H9 (cell line): ENCODE results near the gene SLC2A3. TPM values are rescaled to one million over a fixed set of nuclear protein-coding genes. Genes with fewer than 3 reads are reported as not detected.

ENCODE experiments used
- DNase-seq: peaks from one replicate; pipeline ENCODE4 v3.0.0-alpha.2; 2017
- H2AFZ ChIP-seq: one replicate; pipeline ENCODE4 v1.6.1; 2013; ENCODE audit warnings: mild to moderate bottlenecking, low read length, control low read depth, moderate library complexity
- H2AK5ac ChIP-seq: 2 replicates; pipeline ENCODE4 v1.6.1; 2013; ENCODE audit warnings: low read length, control low read depth, mixed read lengths; ENCODE audit not compliant: insufficient read length
- H2BK120ac ChIP-seq: one replicate; pipeline ENCODE4 v1.6.1; 2013; ENCODE audit warnings: low read depth, mild to moderate bottlenecking, low read length, control low read depth, inconsistent platforms; ENCODE audit not compliant: poor library complexity, severe bottlenecking
- H2BK12ac ChIP-seq: 2 replicates; pipeline ENCODE4 v1.6.1; 2013; ENCODE audit warnings: low read length, control low read depth, mixed read lengths, low read depth; ENCODE audit not compliant: insufficient read length
- H2BK15ac ChIP-seq: 2 replicates; pipeline ENCODE4 v1.6.1; 2013; ENCODE audit warnings: low read depth, low read length, control low read depth
- H2BK20ac ChIP-seq: one replicate; pipeline ENCODE4 v1.6.1; 2013; ENCODE audit warnings: low read depth, mild to moderate bottlenecking, low read length, control low read depth, inconsistent platforms; ENCODE audit not compliant: poor library complexity, severe bottlenecking
- H2BK5ac ChIP-seq: 2 replicates; pipeline ENCODE4 v1.6.1; 2013; ENCODE audit warnings: low read length, control low read depth, mixed read lengths; ENCODE audit not compliant: insufficient read length
- H3K14ac ChIP-seq: 2 replicates; pipeline ENCODE4 v1.6.1; 2013; ENCODE audit warnings: low read length, control low read depth; ENCODE audit not compliant: insufficient read depth
- H3K18ac ChIP-seq: 2 replicates; pipeline ENCODE4 v1.6.1; 2013; ENCODE audit warnings: low read depth, mild to moderate bottlenecking, mixed read lengths, low read length, control low read depth; ENCODE audit not compliant: insufficient read length
- H3K23ac ChIP-seq: 2 replicates; pipeline ENCODE4 v1.6.1; 2013; ENCODE audit warnings: low read length, control low read depth, mixed read lengths, low read depth; ENCODE audit not compliant: insufficient read length
- H3K23me2 ChIP-seq: 2 replicates; pipeline ENCODE4 v1.6.1; 2013; ENCODE audit warnings: low read depth, mild to moderate bottlenecking, mixed read lengths, low read length, control low read depth; ENCODE audit not compliant: insufficient read length, poor library complexity, severe bottlenecking
- H3K27ac ChIP-seq: 2 replicates; pipeline ENCODE4 v1.5.1; 2013; ENCODE audit warnings: low read length, control low read depth, mixed read lengths, low read depth; ENCODE audit not compliant: insufficient read length
- H3K27me3 ChIP-seq: 2 replicates; pipeline ENCODE4 v1.6.1; 2013; ENCODE audit warnings: low read length, control low read depth, inconsistent platforms; ENCODE audit not compliant: insufficient read depth
- H3K4ac ChIP-seq: 2 replicates; pipeline ENCODE4 v1.6.1; 2013; ENCODE audit warnings: low read depth, mild to moderate bottlenecking, control low read depth, inconsistent platforms, low read length, moderate library complexity
- H3K4me1 ChIP-seq: 2 replicates; pipeline ENCODE4 v1.6.1; 2013; ENCODE audit warnings: low read length, control low read depth, inconsistent platforms; ENCODE audit not compliant: insufficient read depth
- H3K4me2 ChIP-seq: 2 replicates; pipeline ENCODE4 v1.6.1; 2013; ENCODE audit warnings: low read length, control low read depth, mixed read lengths; ENCODE audit not compliant: insufficient read length, insufficient read depth
- H3K56ac ChIP-seq: 2 replicates; pipeline ENCODE4 v1.6.1; 2013; ENCODE audit warnings: low read depth, mild to moderate bottlenecking, mixed read lengths, low read length, control low read depth; ENCODE audit not compliant: insufficient read length
- H3K79me1 ChIP-seq: 2 replicates; pipeline ENCODE4 v1.6.1; 2013; ENCODE audit warnings: low read depth, mild to moderate bottlenecking, moderate library complexity, low read length, control low read depth, inconsistent platforms; ENCODE audit not compliant: insufficient read depth, poor library complexity, severe bottlenecking
- H3K79me2 ChIP-seq: 2 replicates; pipeline ENCODE4 v1.6.1; 2013; ENCODE audit warnings: low read length, control low read depth, inconsistent platforms; ENCODE audit not compliant: insufficient read depth
- H3K9ac ChIP-seq: 2 replicates; pipeline ENCODE4 v1.6.1; 2013; ENCODE audit warnings: low read length, control low read depth, mixed read lengths; ENCODE audit not compliant: insufficient read length; ENCODE audit errors: extremely low read depth
- H3K9me3 ChIP-seq: one replicate; pipeline ENCODE4 v1.6.1; 2013; ENCODE audit warnings: low read depth, low read length, inconsistent platforms; ENCODE audit not compliant: control insufficient read depth
- H3T11ph ChIP-seq: one replicate; pipeline ENCODE4 v1.6.1; 2013; ENCODE audit warnings: mild to moderate bottlenecking, low read length, control low read depth, inconsistent platforms
- H4K20me1 ChIP-seq: one replicate; pipeline ENCODE4 v1.6.1; 2013; ENCODE audit not compliant: control insufficient read depth, insufficient read length, insufficient read depth
- H4K5ac ChIP-seq: 2 replicates; pipeline ENCODE4 v1.6.1; 2013; ENCODE audit warnings: low read depth, mild to moderate bottlenecking, mixed read lengths, low read length, control low read depth; ENCODE audit not compliant: insufficient read length
- H4K8ac ChIP-seq: replicated peaks from 2 replicates; pipeline ENCODE4 v1.6.1; 2013; ENCODE audit warnings: low read length, control low read depth, mixed read lengths, low read depth; ENCODE audit not compliant: insufficient read length
- H4K91ac ChIP-seq: 2 replicates; pipeline ENCODE4 v1.6.1; 2013; ENCODE audit warnings: low read depth, mild to moderate bottlenecking, moderate library complexity, mixed read lengths, low read length, control low read depth; ENCODE audit not compliant: insufficient read length
- H3K27ac Mint-ChIP-seq, 3 experiments: 2 replicates in 2 of 3; 3 replicates in 1 of 3; pipeline ENCODE4 v1.8.0; 2020 to 2021; ENCODE audit warnings: mixed read lengths in 3 of 3, mild to moderate bottlenecking in 1 of 3, moderate library complexity in 1 of 3
- H3K27me3 Mint-ChIP-seq: 2 replicates; pipeline ENCODE4 v1.8.0; 2021; ENCODE audit warnings: low read depth, mild to moderate bottlenecking, moderate library complexity, mixed read lengths
- H3K36me3 Mint-ChIP-seq, 3 experiments: 2 replicates in 2 of 3; 3 replicates in 1 of 3; pipeline ENCODE4 v1.8.0; 2020 to 2021; ENCODE audit warnings: low read depth in 3 of 3, mixed read lengths in 3 of 3; ENCODE audit not compliant: insufficient read depth in 1 of 3
- H3K4me1 Mint-ChIP-seq, 2 experiments: 2 replicates each; pipeline ENCODE4 v1.8.0; 2020; ENCODE audit warnings: mixed read lengths in 2 of 2
- H3K4me3 Mint-ChIP-seq, 2 experiments: 2 replicates in 1 of 2; 3 replicates in 1 of 2; pipeline ENCODE4 v1.8.0; 2020 to 2021; ENCODE audit warnings: mild to moderate bottlenecking in 2 of 2, mixed read lengths in 2 of 2, moderate library complexity in 1 of 2
- H3K9me3 Mint-ChIP-seq, 2 experiments: 2 replicates in 1 of 2; 3 replicates in 1 of 2; pipeline ENCODE4 v1.8.0; 2020; ENCODE audit warnings: mild to moderate bottlenecking in 2 of 2, mixed read lengths in 2 of 2, moderate library complexity in 1 of 2
- CTCF ChIP-seq: fragments of 200-600 bp; sonication (generic); conservative IDR thresholded peaks from 3 replicates; pipeline ENCODE4 v1.8.0; 2021; ENCODE audit warnings: antibody characterized with exemption, mild to moderate bottlenecking
- WGBS: extraction: QIAGEN DNeasy Blood & Tissue Kit; methylation state at CpG from one replicate; pipeline ENCODE4 v1.1.7; 2013; ENCODE audit warnings: missing lambda C conversion rate, low lambda C conversion rate, mixed read lengths; ENCODE audit not compliant: insufficient read length; ENCODE audit errors: extremely low coverage; 5-methylcytosine and 5-hydroxymethylcytosine counted together
- total RNA-seq: library from RNA; stranded (reverse); gene quantifications from 2 replicates; pipeline ENCODE4 v1.2.1, GENCODE V29; 2021

SLC2A3 gene
- total RNA-seq, 1 experiment from 2014 or later = 569 TPM

- Histone ChIP-seq H3K27ac (peak overlapping the region; percentile 95), H3K18ac (no peak overlapping the region), H3K23ac (no peak overlapping the region), H3K4me1 (peaks cover 3% of the 10 kb centered on the region; the same call in 1 of the 2 replicates), H3K9ac (no peak overlapping the region), H4K8ac (no peak overlapping the region), H4K91ac (no peak overlapping the region), H2AK5ac (no peak overlapping the region), H2BK5ac (no peak overlapping the region), H4K5ac (no peak overlapping the region), H3K79me1 (no peaks in the 10 kb centered on the region), H3K4ac (no peak overlapping the region), H2BK120ac (no peak overlapping the region), H4K20me1 (no peaks in the 10 kb centered on the region), H2BK15ac (no peak overlapping the region), H3K56ac (no peak overlapping the region), H3T11ph (no peak overlapping the region), H3K23me2 (no peaks in the 10 kb centered on the region), H3K4me2 (peak overlapping the region; percentile 99), H2AFZ (no peak overlapping the region), H3K27me3 (no peaks in the 10 kb centered on the region), H2BK12ac (no peak overlapping the region), H2BK20ac (no peak overlapping the region), H3K79me2 (no peaks in the 10 kb centered on the region), H3K9me3 (no peaks in the 10 kb centered on the region), H3K14ac (no peak overlapping the region)
- H3K36me3 Mint-ChIP-seq = peaks cover 1 to 16% (median 13%) of the 10 kb centered on the region in 3 experiments; a peak in 4 of 7 replicates
- H3K4me1 Mint-ChIP-seq = peaks cover 34 to 36% of the 10 kb centered on the region in 2 experiments
- TF ChIP-seq CTCF = no peak
- H3K4me3 Mint-ChIP-seq = peak overlapping the region; percentile 67 to 84; a peak in 3 of 5 replicates
- no peaks in the 10 kb centered on the region; a peak in 1 of 5 replicates for H3K9me3 Mint-ChIP-seq
- WGBS = no CpG with 5 or more reads among the region's 12 CpGs
- 0 out of 7 replicates have a peak overlapping the region, but pooled peaks of 1 of the 3 experiments have one; percentile 31 for H3K27ac Mint-ChIP-seq
- H3K27me3 Mint-ChIP-seq = peaks cover 5% of the 10 kb centered on the region
- DNase-seq = no peak
Observed at GRCh38 chr12:7961395-7962178, 25.6 kb upstream of the SLC2A3 start.
